Liver (tissue), 9 donors: ENCODE measurements around the gene CDR2. TPM values are rescaled to one million over a fixed set of nuclear protein-coding genes. Genes with fewer than 3 reads are reported as not detected.
"Not testable (repeated sequence)": the region's sequence is repeated elsewhere in the genome, so short reads cannot be mapped to it uniquely, and the experiment has no call there.

Source experiments
- DNase-seq: peaks from one replicate; pipeline ENCODE4 v3.0.0-alpha.2; 2017; ENCODE audit warnings: low spot score
- H3K27ac ChIP-seq, 2 donors: one replicate each; pipeline ENCODE4 v1.7.0; 2013; ENCODE audit warnings: inconsistent platforms in 2 of 2, low read length in 2 of 2, control low read depth in 1 of 2, low read depth in 1 of 2, mild to moderate bottlenecking in 1 of 2
- H3K27me3 ChIP-seq, 4 donors: one replicate each; pipeline versions ENCODE4 v1.6.1 to v1.7.0; 2013; ENCODE audit warnings: low read length in 3 of 4, inconsistent platforms in 1 of 4, mild to moderate bottlenecking in 1 of 4, moderate library complexity in 1 of 4; ENCODE audit not compliant: control insufficient read depth in 4 of 4, insufficient read depth in 4 of 4
- H3K36me3 ChIP-seq, 4 donors: one replicate each; pipeline versions ENCODE4 v1.6.1 to v1.7.0; 2013; ENCODE audit warnings: low read length in 3 of 4, mild to moderate bottlenecking in 3 of 4, low read depth in 1 of 4, moderate library complexity in 1 of 4; ENCODE audit not compliant: control insufficient read depth in 4 of 4, insufficient read depth in 3 of 4
- H3K4me1 ChIP-seq, 4 donors: one replicate each; pipeline versions ENCODE4 v1.6.1 to v1.7.0; 2013; ENCODE audit warnings: low read length in 3 of 4, mild to moderate bottlenecking in 3 of 4, moderate library complexity in 1 of 4; ENCODE audit not compliant: control insufficient read depth in 4 of 4, insufficient read depth in 4 of 4
- H3K4me3 ChIP-seq, 3 donors: one replicate each; pipeline versions ENCODE4 v1.6.1 to v1.7.0; 2013; ENCODE audit warnings: low read length in 3 of 3, control low read depth in 1 of 3, low read depth in 1 of 3, mild to moderate bottlenecking in 1 of 3
- H3K9ac ChIP-seq, 2 donors: one replicate each; pipeline ENCODE4 v1.7.0; 2013; ENCODE audit warnings: low read length in 2 of 2, mild to moderate bottlenecking in 2 of 2, moderate library complexity in 2 of 2, control low read depth in 1 of 2, low read depth in 1 of 2
- H3K9me3 ChIP-seq, 4 donors: one replicate each; pipeline versions ENCODE4 v1.6.1 to v1.7.0; 2013; ENCODE audit warnings: low read length in 3 of 4; ENCODE audit not compliant: control insufficient read depth in 4 of 4
- ATF3 ChIP-seq: IDR thresholded peaks from 2 replicates; pipeline ENCODE4 v1.6.1; 2016; ENCODE audit warnings: antibody characterized with exemption
- CTCF ChIP-seq: fragments of 150-350 bp; IDR thresholded peaks from 2 replicates; pipeline ENCODE4 v1.5.1; 2017; ENCODE audit warnings: improper control_type of control experiment, low read depth, low read length; ENCODE audit not compliant: missing input control
- EGR1 ChIP-seq, 2 donors: IDR thresholded peaks; 2 replicates each; pipeline ENCODE4 v1.6.1; 2016 to 2018; ENCODE audit warnings: antibody characterized with exemption in 2 of 2, low read depth in 2 of 2
- FOXA1 ChIP-seq: IDR thresholded peaks from 2 replicates; pipeline ENCODE4 v1.6.1; 2016; ENCODE audit warnings: antibody characterized with exemption
- FOXA2 ChIP-seq: IDR thresholded peaks from 2 replicates; pipeline ENCODE4 v1.6.1; 2016; ENCODE audit warnings: antibody characterized with exemption
- GABPA ChIP-seq, 2 donors: IDR thresholded peaks in 1 of 2; conservative IDR thresholded peaks in 1 of 2; 2 replicates each; pipeline ENCODE4 v1.6.1; 2016; ENCODE audit warnings: antibody characterized with exemption in 2 of 2, mild to moderate bottlenecking in 1 of 2, moderate library complexity in 1 of 2
- HNF4A ChIP-seq, 2 donors: conservative IDR thresholded peaks; 2 replicates each; pipeline ENCODE4 v1.6.1; 2016; ENCODE audit warnings: antibody characterized with exemption in 2 of 2, mild to moderate bottlenecking in 2 of 2
- HNF4G ChIP-seq: IDR thresholded peaks from 2 replicates; pipeline ENCODE4 v1.6.1; 2016; ENCODE audit warnings: antibody characterized with exemption
- JUND ChIP-seq, 2 donors: IDR thresholded peaks; 2 replicates each; pipeline ENCODE4 v1.6.1; 2016; ENCODE audit warnings: antibody characterized with exemption in 2 of 2
- MAX ChIP-seq: IDR thresholded peaks from 2 replicates; pipeline ENCODE4 v1.6.1; 2016; ENCODE audit warnings: antibody characterized with exemption
- NR2F2 ChIP-seq: IDR thresholded peaks from 2 replicates; pipeline ENCODE4 v1.6.1; 2016; ENCODE audit warnings: antibody characterized with exemption
- RAD21 ChIP-seq, 2 donors: IDR thresholded peaks; 2 replicates each; pipeline ENCODE4 v1.6.1; 2016; ENCODE audit warnings: antibody characterized with exemption in 2 of 2, mild to moderate bottlenecking in 2 of 2
- RXRA ChIP-seq, 2 donors: IDR thresholded peaks; 2 replicates each; pipeline ENCODE4 v1.6.1; 2017 to 2018; ENCODE audit warnings: antibody characterized with exemption in 2 of 2, mild to moderate bottlenecking in 1 of 2
- SP1 ChIP-seq: IDR thresholded peaks from 2 replicates; pipeline ENCODE4 v1.6.1; 2018; ENCODE audit warnings: antibody characterized with exemption, mild to moderate bottlenecking
- TAF1 ChIP-seq: conservative IDR thresholded peaks from 2 replicates; pipeline ENCODE4 v1.6.1; 2016; ENCODE audit warnings: antibody characterized with exemption, mild to moderate bottlenecking
- YY1 ChIP-seq: IDR thresholded peaks from 2 replicates; pipeline ENCODE4 v1.6.1; 2016; ENCODE audit warnings: antibody characterized with exemption, mild to moderate bottlenecking
- WGBS: extraction: QIAGEN DNeasy Blood & Tissue Kit; methylation state at CpG from one replicate; pipeline ENCODE4 v1.1.7; 2013; 5-methylcytosine and 5-hydroxymethylcytosine counted together
- polyA plus RNA-seq, 2 donors: library from polyadenylated mRNA; stranded (reverse) in 1 of 2; unstranded in 1 of 2; fragments of 200-250 nt in 1 of 2; fragments of >200 nt in 1 of 2; fragmentation: Nextera tagmentation in 1 of 2; extraction: Ambion mirVana in 1 of 2; gene quantifications; one replicate each; pipeline versions ENCODE4 v1.2.1 to v1.2.3, GENCODE V29; 2013 to 2015
- total RNA-seq, 2 donors: library from RNA; depleted of rRNA; stranded (reverse); fragments of >200 nt; gene quantifications; one replicate each; pipeline ENCODE4 v1.2.3, GENCODE V29; 2014
- TF ChIP-seq, protein P1 (sequence below): IDR thresholded peaks from 2 replicates; pipeline ENCODE4 v1.6.1; 2016; ENCODE audit warnings: antibody characterized with exemption
- donor health status: healthy.
- donor health status: healthy.
- donor health status: healthy.
- donor health status: healthy.
- donor health status: healthy.

CDR2 gene
- total and polyA plus RNA-seq, 4 donors, result 2.9 to 12.1 (median 9.7) TPM

- TF ChIP-seq NR2F2, result no peak
- TF ChIP-seq HNF4A (conservative IDR thresholded peaks at IDR 0.05), result peak; percentile 46 to 55
- no peak for TF ChIP-seq TAF1
- no peak for TF ChIP-seq MAX
- TF ChIP-seq JUND (IDR thresholded peaks at IDR 0.05), result peak; percentile 35 to 72
- no peak for TF ChIP-seq FOXA2
- TF ChIP-seq ATF3, result peak; percentile 41
- TF ChIP-seq GABPA (IDR thresholded peaks at IDR 0.05 in 1 of 2, conservative IDR thresholded peaks at IDR 0.05 in 1 of 2), result no peak
- peak; percentile 37 for TF ChIP-seq SP1
- no peak for TF ChIP-seq CTCF
- TF ChIP-seq YY1, result no peak
- Histone ChIP-seq H3K9ac (peak overlapping the region in 1 of 2 donors; percentile 32), H3K4me3 (no peak overlapping the region), H3K9me3 (no peaks in the 10 kb centered on the region), H3K4me1 (peaks cover 6 to 21% (median 16%) of the 10 kb centered on the region in 4 donors), H3K27ac (peak overlapping the region; percentile 58 to 78), H3K27me3 (no peaks in the 10 kb centered on the region), H3K36me3 (peaks cover 0 to 13% (median 7%) of the 10 kb centered on the region in 4 donors)
- 18% methylated on average over 3 of the region's 3 CpGs for WGBS
- no peak for DNase-seq
Measured at GRCh38 chr16:22353191-22353919, 21.1 kb downstream of the CDR2 start.

GRCh38 chr16:22352723-22353122 is 21.7 kb downstream of the CDR2 start:
- Histone ChIP-seq H3K4me1 (peaks cover 6 to 21% (median 14%) of the 10 kb centered on the region in 4 donors), H3K27me3 (no peaks in the 10 kb centered on the region), H3K4me3 (no peak overlapping the region), H3K36me3 (peaks cover 1 to 19% (median 9%) of the 10 kb centered on the region in 4 donors), H3K9ac (no peak overlapping the region), H3K9me3 (no peaks in the 10 kb centered on the region), H3K27ac (peak overlapping the region in 1 of 2 donors; percentile 58)
- 97% methylated on average over 5 of the region's 5 CpGs for WGBS
- DNase-seq, result no peak
- TF ChIP-seq RAD21 (IDR thresholded peaks at IDR 0.05) (no peak), FOXA2 (no peak), NR2F2 (no peak)

DNA sequence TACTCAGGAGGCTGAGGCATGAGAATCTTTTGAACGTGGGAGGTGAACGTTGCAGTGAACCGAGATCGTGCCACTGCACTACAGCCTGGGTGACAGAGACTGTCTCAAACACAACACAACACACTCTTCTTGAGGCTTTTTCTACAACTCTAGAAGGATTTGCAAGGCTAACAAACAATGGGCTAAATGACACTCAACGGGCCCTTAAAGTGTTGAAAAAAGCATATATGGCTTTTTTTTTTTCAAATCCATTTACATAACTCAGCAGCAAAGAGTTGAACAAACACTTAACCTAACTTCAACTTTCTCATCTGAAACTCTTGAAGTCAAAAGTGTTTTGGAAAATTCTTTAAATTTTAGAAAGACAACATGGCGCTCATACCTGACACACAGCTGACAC is 22.3 kb downstream of the CDR2 start:
- no peak overlapping the region for H3K9ac ChIP-seq
- H3K4me3 ChIP-seq, result no peak overlapping the region
- peaks cover 1 to 25% (median 12%) of the 10 kb centered on the region in 4 donors for H3K36me3 ChIP-seq
- no peaks in the 10 kb centered on the region for H3K27me3 ChIP-seq
- DNase-seq, result no peak
- no peaks in the 10 kb centered on the region for H3K9me3 ChIP-seq
- H3K27ac ChIP-seq, result no peak overlapping the region
- 98% methylated on average over 6 of the region's 6 CpGs for WGBS
- peaks cover 6 to 21% (median 14%) of the 10 kb centered on the region in 4 donors for H3K4me1 ChIP-seq
- TF ChIP-seq MAX (no peak), JUND (IDR thresholded peaks at IDR 0.05) (no peak), HNF4G (no peak), HNF4A (conservative IDR thresholded peaks at IDR 0.05) (no peak), TAF1 (no peak), ATF3 (no peak), YY1 (no peak), RAD21 (IDR thresholded peaks at IDR 0.05) (no peak), NR2F2 (no peak), FOXA1 (no peak), FOXA2 (no peak), SP1 (no peak), RXRA (IDR thresholded peaks at IDR 0.05) (no peak), EGR1 (IDR thresholded peaks at IDR 0.05; ENCODE audit: low read depth in 2 of 2) (no peak), GABPA (IDR thresholded peaks at IDR 0.05 in 1 of 2, conservative IDR thresholded peaks at IDR 0.05 in 1 of 2) (no peak)
- TF ChIP-seq, protein P1, sequence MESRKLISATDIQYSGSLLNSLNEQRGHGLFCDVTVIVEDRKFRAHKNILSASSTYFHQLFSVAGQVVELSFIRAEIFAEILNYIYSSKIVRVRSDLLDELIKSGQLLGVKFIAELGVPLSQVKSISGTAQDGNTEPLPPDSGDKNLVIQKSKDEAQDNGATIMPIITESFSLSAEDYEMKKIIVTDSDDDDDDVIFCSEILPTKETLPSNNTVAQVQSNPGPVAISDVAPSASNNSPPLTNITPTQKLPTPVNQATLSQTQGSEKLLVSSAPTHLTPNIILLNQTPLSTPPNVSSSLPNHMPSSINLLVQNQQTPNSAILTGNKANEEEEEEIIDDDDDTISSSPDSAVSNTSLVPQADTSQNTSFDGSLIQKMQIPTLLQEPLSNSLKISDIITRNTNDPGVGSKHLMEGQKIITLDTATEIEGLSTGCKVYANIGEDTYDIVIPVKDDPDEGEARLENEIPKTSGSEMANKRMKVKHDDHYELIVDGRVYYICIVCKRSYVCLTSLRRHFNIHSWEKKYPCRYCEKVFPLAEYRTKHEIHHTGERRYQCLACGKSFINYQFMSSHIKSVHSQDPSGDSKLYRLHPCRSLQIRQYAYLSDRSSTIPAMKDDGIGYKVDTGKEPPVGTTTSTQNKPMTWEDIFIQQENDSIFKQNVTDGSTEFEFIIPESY, result no peak

DNA sequence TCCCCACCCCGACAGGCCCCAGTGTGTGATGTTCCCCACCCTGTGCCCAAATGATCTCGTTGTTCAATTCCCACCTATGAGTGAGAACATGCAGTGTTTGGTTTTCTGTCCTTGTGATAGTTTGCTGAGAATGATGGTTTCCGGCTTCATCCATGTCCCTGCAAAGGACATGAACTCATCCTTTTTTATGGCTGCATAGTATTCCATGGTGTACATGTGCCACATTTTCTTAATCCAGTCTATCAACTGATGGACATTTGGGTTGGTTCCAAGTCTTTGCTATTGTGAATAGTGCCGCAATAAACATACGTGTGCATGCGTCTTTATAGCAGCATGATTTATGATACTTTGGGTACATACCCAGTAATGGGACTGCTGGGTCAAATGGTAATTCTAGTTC is 23.4 kb downstream of the CDR2 start:
- H3K36me3 ChIP-seq, result peaks cover 4 to 36% (median 16%) of the 10 kb centered on the region in 4 donors
- not testable (repeated sequence) for H3K9me3 ChIP-seq, DNase-seq, H3K27ac ChIP-seq, H3K27me3 ChIP-seq, H3K4me3 ChIP-seq, H3K9ac ChIP-seq
- peaks cover 6 to 21% (median 14%) of the 10 kb centered on the region in 4 donors for H3K4me1 ChIP-seq
- WGBS, result 93% methylated on average over 6 of the region's 6 CpGs
